ENCODE measurements around the gene MRPS11.
"Not testable (repeated sequence)": the region's sequence is repeated elsewhere in the genome, so short reads cannot be mapped to it uniquely, and the experiment has no call there.

The MRPS11 gene

DNA sequence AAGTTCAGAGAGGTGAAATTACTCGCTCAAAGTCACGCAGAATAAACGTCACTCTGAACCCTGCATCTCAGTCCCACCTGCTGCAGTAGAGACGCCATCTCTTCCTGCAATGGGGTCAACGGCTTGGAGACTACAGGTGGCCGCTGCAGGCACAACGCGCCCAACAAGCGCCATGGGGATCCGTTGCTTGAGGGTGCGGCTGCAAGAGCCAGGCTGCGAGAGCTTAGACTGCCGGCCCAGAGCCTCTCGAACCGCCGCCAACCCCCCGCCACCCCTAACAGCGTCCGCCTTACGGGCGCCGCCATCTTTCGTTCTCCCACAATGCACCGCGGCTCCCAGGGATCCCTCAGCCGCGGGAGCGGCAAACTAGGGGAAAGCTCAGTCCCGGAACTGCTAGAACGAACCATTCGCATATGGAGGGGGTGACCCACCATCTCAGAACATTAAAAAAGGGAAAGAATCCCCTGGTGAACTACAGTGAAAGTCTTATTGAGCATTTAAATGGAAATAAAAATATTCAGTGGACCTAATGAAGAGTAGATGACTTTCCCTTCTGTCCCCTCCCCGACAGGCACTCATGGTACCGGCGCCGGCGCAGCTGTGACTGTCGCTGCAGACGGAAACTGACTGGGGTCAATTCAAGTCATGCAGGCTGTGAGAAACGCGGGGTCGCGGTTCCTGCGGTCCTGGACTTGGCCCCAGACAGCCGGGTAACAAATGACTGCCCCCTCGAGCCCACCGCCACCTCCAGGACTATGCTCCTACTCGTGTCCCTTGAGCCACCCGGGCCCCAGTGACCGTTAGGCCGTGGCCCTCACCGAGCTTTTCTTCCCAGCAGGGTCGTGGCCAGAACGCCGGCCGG is at the start of gene MRPS11, which contains the start of gene MRPL46:
Gene MRPS11, plus strand, starts transcription at position 636 of the 862 bp plus-strand sequence. Its CDS starts 10 bp downstream, at position 646.
Gene MRPL46, minus strand, starts transcription at position 316 of the 862 bp plus-strand sequence. Its CDS starts 11 bp downstream, at position 305.
- DNase-seq (ENCODE audit: low read depth in 1 of 2, low spot score in 1 of 2), result peak; percentile 80 to 82

DNA sequence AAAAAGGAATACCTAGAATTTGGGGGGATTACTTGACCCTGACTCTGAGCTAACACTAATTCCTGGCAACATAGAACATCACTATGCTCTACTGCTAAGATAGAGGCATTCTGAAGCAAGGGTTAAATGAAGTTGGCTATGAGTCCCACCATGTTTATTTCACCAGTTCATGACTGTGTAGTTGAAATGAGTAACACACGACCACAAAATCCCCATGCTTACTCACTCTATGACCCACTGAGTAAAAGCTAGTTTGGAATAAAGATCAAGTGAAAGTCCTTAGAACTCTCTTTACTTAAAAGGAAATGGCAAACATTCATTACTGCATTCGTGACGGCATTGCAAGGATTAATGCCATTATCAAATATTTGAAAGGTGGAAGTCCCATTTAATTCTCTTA is 47.7 kb upstream of the MRPS11 start:
- DNase-seq (ENCODE audit: low read depth in 1 of 2, low spot score in 1 of 2), result no peak

- DNase-seq (ENCODE audit: low read depth in 1 of 2, low spot score in 1 of 2), result no peak
Observed at GRCh38 chr15:88423331-88423730, 44.2 kb upstream of the MRPS11 start.

DNA sequence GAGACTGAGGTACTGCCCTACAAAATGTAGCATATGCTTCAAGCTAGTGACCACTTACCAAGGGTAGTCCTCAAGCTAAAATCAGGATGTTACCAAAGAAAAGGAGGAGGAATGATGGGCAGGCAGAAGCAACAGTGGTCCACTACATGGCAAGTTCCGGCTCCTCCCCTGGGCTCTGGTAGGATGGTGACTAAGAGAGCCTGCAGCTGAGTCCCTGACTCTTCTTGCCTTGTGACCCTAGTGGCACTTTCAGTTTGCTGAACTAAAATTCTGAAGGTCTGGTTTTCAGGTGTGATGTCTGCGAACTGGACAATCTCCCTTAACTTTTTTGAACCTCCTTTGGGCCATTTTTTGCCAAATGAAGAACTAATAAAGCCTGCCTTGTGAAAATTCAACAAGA is 41.2 kb upstream of the MRPS11 start:
- DNase-seq (ENCODE audit: low read depth in 1 of 2, low spot score in 1 of 2), result no peak

DNA sequence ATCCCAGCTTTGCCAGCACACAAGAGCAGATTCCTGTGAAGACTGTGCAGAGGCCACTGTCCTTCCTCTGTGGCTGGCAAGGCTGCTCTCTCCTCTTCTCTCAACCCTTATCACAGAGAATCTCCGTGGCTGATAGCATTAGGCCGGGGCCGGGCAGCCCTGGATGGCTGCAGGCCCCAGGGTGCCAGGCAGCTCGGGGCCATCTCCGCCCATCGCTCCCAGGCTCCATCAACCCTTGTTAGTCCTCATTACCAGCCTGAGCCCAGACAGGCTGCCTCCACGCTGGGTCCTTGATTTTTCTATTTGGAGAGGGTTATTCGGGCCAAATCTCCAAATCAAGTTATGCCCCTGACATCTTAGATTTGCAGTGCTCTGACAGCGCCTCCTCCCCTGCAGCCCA is 39.5 kb upstream of the MRPS11 start:
- DNase-seq (ENCODE audit: low read depth in 1 of 2, low spot score in 1 of 2), result no peak

DNA sequence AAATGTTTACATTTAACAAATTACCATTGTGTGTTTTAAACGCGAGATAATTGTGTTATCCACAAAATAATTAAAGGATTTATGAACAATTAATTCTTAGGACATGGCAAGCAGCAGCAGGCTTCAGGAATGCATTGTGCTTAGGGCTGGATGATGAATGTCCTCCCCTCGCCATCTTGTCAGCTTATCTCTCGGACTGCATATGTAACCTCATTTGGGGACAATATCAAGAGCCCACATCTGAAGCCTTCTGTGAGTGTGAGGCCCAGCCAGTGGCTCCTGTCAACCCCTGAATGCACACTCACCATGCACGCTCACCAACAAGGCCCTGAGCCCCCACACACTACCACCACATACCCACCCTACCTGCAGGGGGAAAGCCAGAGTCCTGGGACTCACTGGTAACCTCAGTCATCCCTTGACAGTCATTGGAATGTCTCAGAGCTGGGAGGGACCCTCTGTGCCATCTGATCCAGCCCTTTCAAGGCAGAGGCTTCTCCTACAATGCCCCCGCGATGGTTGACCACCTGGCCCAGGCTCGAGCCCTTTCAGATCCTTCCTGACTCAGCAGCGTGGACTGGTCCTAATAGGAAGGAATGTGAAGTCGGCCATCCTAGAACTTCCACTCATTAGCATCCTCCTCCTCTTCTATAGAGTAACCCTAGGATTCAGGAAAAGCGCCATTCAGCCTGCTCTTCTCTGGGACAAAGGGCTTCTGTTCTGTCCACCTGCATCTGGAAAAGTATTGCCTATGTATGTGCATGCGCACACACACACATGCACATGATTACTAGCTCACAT is 38.5 kb upstream of the MRPS11 start:
- no peak for DNase-seq (ENCODE audit: low read depth in 1 of 2, low spot score in 1 of 2)

DNA sequence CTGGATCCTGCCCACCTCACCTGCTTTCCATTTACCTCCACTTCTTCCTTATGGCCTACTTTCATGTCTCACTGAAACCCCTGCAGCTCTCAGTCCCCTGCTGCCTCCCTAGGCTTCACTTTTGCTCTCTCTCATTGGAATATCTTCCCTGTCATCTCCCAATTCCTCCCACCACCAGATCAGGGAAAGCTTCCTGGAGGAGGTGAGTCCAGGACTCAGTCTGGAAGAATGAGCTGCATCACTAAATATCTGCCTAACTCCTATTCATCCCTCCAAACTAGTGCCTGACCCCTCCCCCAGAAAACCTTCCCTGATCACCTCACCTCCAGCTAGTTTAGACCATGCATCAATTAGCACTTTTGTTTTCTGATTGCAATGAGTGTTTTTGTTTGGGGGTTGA is 37.5 kb upstream of the MRPS11 start:
- no peak for DNase-seq (ENCODE audit: low read depth in 1 of 2, low spot score in 1 of 2)

DNA sequence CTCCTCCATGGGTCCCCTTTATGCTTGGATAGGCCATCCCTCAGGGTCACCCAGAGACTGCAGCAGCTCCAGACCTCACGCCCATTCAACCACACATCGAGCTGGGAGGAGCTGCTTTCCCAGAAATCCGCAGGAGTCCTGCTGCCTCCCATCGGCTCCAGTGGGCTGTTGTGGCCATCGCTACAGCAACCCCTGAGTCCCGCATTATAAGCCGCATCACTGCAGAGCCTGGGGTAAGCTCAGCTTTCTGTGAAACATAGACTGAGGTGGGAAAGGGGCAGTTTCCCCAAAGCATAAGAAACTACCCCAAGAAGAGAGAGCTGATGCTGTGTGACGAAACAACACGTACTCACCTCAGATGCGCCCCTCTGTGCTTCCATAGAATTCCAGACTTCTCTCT is 36.1 kb upstream of the MRPS11 start:
- no peak for DNase-seq (ENCODE audit: low read depth in 1 of 2, low spot score in 1 of 2)

- DNase-seq (ENCODE audit: low read depth in 1 of 2, low spot score in 1 of 2), result no peak
Observed at GRCh38 chr15:88433046-88433685, 34.3 kb upstream of the MRPS11 start.

DNA sequence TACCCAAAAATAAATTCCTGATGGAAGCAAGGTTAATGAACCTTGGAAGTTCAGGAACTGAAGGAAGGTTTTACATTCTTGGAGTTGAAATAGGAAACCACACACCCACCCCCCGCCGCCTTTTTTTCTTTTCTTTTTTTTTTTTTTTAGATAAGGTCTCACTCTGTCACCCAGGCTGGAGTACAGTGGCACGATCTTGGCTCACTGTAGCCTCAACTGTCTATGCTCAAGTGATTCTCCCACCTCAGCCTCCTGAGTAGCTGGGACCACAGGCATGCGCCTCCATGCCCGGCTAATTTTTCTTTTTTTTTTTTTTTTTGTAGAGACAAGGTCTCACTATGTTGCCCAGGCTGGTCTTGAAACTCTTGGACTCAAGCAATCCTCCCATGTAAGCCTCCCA is 33.4 kb upstream of the MRPS11 start:
- DNase-seq (ENCODE audit: low read depth in 1 of 2, low spot score in 1 of 2), result not testable (repeated sequence)

DNA sequence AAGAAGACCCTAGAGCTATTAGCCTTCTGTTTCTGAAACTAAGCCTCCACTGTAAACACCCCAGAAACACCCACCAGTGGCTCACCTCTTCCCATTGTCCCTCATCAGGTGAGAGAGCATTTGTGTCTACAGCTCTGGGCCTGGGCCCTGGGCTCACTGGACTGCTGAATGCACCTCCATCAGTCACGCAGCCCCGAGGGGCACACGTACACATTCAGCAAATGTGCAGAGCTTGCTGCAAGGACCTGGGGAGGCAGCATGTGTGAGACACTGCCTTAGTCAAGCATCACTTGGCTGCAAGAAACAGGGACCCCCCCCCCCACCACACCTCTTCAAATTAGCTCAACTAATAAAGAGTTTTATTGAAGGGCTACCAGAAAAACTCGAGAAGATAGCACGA is 29.3 kb upstream of the MRPS11 start:
- DNase-seq (ENCODE audit: low read depth in 1 of 2, low spot score in 1 of 2), result no peak

DNA sequence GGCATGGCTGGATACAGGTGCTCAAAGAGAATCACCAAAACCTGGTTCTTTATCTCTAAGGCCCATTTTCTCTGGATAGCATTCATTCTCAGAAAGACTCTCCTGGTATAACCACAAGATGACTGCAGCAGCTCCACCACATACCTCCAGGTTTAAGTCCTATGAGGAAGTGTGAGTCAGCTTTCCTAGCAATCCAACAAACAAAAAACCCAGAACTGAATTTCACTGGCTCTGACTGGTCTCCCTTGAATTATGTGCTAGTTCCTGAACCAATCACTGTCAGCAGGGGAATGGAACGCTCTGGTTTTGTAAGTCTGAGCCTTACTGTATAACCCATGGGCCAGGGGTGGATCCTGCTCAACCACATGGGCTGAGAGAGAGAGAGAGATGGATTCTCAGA is 27.5 kb upstream of the MRPS11 start:
- no peak for DNase-seq (ENCODE audit: low read depth in 1 of 2, low spot score in 1 of 2)

DNA sequence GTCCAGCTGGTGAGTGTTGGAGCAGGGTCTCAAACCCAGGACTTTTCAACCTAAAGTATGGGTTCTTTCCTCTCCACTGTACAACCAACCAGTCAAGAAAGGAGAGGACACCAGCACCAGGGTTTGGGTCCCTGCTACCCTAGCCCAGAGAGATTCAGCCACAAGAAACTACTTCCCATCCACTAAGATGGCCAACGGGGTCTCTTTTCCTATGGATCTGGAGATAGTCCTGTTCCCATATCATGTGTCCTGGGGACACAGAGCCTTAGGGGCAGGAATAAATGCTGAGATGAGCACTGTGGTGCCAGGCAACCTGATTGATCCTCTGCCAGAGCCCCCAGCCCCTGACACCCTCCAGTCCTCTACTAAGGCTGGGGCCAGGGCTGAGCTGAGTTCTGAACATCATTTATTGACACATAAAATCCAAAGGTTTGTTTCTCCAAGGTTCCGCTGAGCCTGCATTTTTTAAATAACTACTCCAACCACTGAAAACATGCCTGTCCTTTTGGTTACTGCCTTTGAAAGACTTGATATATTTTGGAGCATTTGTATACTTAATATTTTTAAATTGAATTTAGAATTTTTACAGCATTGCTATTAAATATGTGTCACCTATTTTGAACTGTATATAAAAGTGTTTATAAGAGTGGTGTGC is 26.3 kb upstream of the MRPS11 start:
- no peak for DNase-seq (ENCODE audit: low read depth in 1 of 2, low spot score in 1 of 2)

DNA sequence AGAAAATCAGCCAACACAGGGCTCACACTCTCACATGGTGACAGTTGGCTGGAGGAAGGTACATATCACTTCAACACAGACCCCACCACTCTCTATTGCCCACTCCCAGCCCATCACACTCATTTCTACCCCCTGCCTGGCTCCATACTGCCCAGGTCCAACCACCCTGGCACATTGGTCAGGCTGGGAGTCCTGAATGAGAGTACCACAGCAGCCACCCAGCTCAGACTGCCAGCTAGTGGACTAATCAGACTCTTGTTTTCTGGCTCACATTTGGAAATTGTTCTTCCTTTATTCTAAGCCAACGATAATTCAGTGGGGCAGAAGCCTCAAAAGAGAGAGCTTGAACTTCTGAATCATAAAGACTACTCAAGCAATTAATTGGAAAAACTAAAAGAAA is 20.3 kb upstream of the MRPS11 start:
- no peak for DNase-seq (ENCODE audit: low read depth in 1 of 2, low spot score in 1 of 2)

DNA sequence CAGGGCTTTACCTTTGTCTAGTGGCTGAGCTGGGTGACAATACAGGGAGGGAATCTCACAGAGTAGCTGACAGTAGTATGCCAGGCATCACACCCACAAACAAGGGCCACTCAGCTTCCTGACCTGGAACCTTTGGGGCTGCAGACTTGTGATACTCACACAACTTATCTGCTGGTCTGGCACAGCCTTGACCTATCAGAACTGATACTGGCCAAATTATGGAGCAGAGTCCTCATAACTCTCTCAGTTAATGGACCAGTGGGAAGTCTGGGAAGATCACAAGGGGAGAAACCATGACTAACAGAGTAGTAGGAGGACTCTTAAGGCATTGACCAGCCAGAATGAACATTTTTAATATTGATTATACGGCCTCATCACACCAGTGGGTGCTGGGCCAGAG is 19.8 kb upstream of the MRPS11 start:
- DNase-seq (ENCODE audit: low read depth in 1 of 2, low spot score in 1 of 2), result no peak

- no peak for DNase-seq (ENCODE audit: low read depth in 1 of 2, low spot score in 1 of 2)
Observed at GRCh38 chr15:88448991-88449461, 18.5 kb upstream of the MRPS11 start.

GRCh38 chr15:88449581-88449980 is 17.9 kb upstream of the MRPS11 start:
- no peak for DNase-seq (ENCODE audit: low read depth in 1 of 2, low spot score in 1 of 2)

GRCh38 chr15:88450125-88450798 is 17.2 kb upstream of the MRPS11 start:
- DNase-seq (ENCODE audit: low read depth in 1 of 2, low spot score in 1 of 2), result peak; percentile 15 to 31

DNA sequence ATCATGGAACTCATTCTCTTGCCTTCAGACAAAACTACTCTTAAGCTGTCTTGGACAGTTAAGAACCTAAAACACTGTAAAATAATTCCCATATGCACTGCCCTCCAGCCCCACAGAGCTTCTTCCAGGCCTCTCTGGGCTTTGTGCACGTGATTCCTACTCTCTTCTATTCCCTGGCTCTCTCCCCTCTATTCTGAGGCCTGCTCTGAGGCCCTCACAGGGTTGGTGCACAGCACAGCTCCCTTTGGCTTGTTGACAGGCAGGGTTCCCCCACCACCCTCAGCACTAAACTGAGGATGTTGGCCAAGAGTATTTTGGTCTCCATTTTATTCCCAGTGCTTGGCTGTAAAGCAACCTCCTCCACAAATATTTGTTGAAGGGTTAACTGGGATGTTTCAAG is 13.9 kb upstream of the MRPS11 start:
- no peak for DNase-seq (ENCODE audit: low read depth in 1 of 2, low spot score in 1 of 2)

DNA sequence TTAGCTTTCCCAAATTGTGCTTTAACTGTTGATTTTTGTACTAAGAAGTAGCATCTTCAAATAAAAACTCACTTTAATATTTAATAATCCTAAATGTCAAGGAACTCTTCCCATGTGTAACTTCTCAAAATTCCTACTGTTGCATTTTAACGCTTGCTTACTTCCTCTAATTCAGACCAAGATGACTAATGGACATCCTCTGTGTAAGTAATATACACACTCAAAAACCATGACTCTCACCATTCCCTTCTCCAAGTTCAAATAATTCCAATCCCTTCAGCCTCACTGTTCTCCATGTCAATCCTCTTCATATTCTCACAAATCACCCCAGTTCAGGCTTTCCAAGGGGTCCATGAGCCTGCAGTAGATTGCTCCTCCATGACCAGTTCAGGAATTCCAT is 13.3 kb upstream of the MRPS11 start:
- no peak for DNase-seq (ENCODE audit: low read depth in 1 of 2, low spot score in 1 of 2)
